ENCODE measurements around the gene SNX2.

The SNX2 gene

GRCh38 chr5:122774519-122774860 is 390 bp upstream of the SNX2 start:
- FAIRE-seq: no peak

GRCh38 chr5:122775550-122776542 is 966 bp downstream of the SNX2 start:
- FAIRE-seq: no peak

- FAIRE-seq: no peak
Observed at GRCh38 chr5:122778157-122778556, 3.3 kb downstream of the SNX2 start.

GRCh38 chr5:122779451-122779850 is 4.6 kb downstream of the SNX2 start:
- no peak for FAIRE-seq

- no peak for FAIRE-seq
Observed at GRCh38 chr5:122780296-122780695, 5.4 kb downstream of the SNX2 start.

- FAIRE-seq: no peak
Observed at GRCh38 chr5:122781465-122781864, 6.6 kb downstream of the SNX2 start.

GRCh38 chr5:122785294-122785693 is 10.4 kb downstream of the SNX2 start:
- FAIRE-seq: no peak

GRCh38 chr5:122788371-122788770 is 13.5 kb downstream of the SNX2 start:
- no peak for FAIRE-seq

- FAIRE-seq: no peak
Observed at GRCh38 chr5:122788996-122789395, 14.1 kb downstream of the SNX2 start.

- no peak for FAIRE-seq
Observed at GRCh38 chr5:122789461-122790171, 14.7 kb downstream of the SNX2 start.

GRCh38 chr5:122790354-122791103 is 15.6 kb downstream of the SNX2 start:
- FAIRE-seq: no peak

GRCh38 chr5:122805481-122805880 is 30.6 kb downstream of the SNX2 start:
- no peak for FAIRE-seq

- FAIRE-seq: no peak
Observed at GRCh38 chr5:122810405-122810804, 35.5 kb downstream of the SNX2 start.

- FAIRE-seq: peak; percentile 76
Observed at GRCh38 chr5:122815218-122815767, 40.4 kb downstream of the SNX2 start.

GRCh38 chr5:122816756-122817155 is 41.9 kb downstream of the SNX2 start:
- no peak for FAIRE-seq

- peak; percentile 49 for FAIRE-seq
Observed at GRCh38 chr5:122831984-122832383, 57.1 kb downstream of the SNX2 start.

GRCh38 chr5:122835681-122836080 is 60.8 kb downstream of the SNX2 start:
- no peak for FAIRE-seq

- FAIRE-seq: no peak
Observed at GRCh38 chr5:122836947-122837346, 62.1 kb downstream of the SNX2 start.

GRCh38 chr5:122839731-122840130 is 64.9 kb downstream of the SNX2 start:
- no peak for FAIRE-seq

GRCh38 chr5:122842016-122842580 is 67.2 kb downstream of the SNX2 start:
- no peak for FAIRE-seq

- FAIRE-seq: peak; percentile 49
Observed at GRCh38 chr5:122844136-122844909, 69.4 kb downstream of the SNX2 start.

GRCh38 chr5:122844910-122845228 is 70.0 kb downstream of the SNX2 start:
- no peak for FAIRE-seq
